ENCODE measurements around the gene SSR3. TPM values are rescaled to one million over a fixed set of nuclear protein-coding genes. Genes with fewer than 3 reads are reported as not detected.

SSR3 gene
- total and polyA plus RNA-seq, 2 of the 13 experiments (the other 11 are each of a cell fraction or from before 2014, with no cell fraction given): 229 to 325 TPM

- Histone ChIP-seq H3K9ac (ENCODE audit: insufficient read depth, low read depth, low read length) (no peak overlapping the region), H3K79me2 (ENCODE audit: insufficient read depth, low read length) (no peaks in the 10 kb centered on the region), H3K4me2 (ENCODE audit: low read depth, low read length) (no peak overlapping the region), H3K4me1 (ENCODE audit: insufficient read depth, low read length) (no peaks in the 10 kb centered on the region), H3K4me3 (replicated peaks in 1 of 3; ENCODE audit: insufficient read depth in 1 of 3, low read depth in 2 of 3, low read length in 3 of 3) (no peak overlapping the region), H3K36me3 (replicated peaks in 1 of 2; ENCODE audit: control insufficient read depth in 1 of 2, insufficient read depth in 2 of 2, low read length in 2 of 2) (no peaks in the 10 kb centered on the region), H3K9me3 (ENCODE audit: low read length) (no peaks in the 10 kb centered on the region), H2AFZ (ENCODE audit: low read length) (no peak overlapping the region), H4K20me1 (ENCODE audit: insufficient read depth, low read length) (no peaks in the 10 kb centered on the region), H3K27me3 (ENCODE audit: control insufficient read depth in 1 of 2, insufficient read depth in 2 of 2, low read length in 2 of 2) (no peaks in the 10 kb centered on the region), H3K27ac (ENCODE audit: extremely low read length, insufficient read depth, low read length) (no peak overlapping the region)
- FAIRE-seq: no peak
- no TSS peak for BruUV-seq (replicated peaks)
- ATAC-seq: no peak
- TF ChIP-seq TGIF2 (CRISPR knock-in tag; IDR thresholded peaks at IDR 0.05) (no peak), NFATC3 (CRISPR knock-in tag; IDR thresholded peaks at IDR 0.05) (no peak), PHF21A (CRISPR knock-in tag; IDR thresholded peaks at IDR 0.05) (no peak)
- in situ Hi-C loops (cut with HindIII; ENCODE audit: extremely low pct_ligation_motif_present, low pct_unique_long_range_greater_than_20kb): no loop called here
- WGBS (ENCODE audit: low lambda C conversion rate): 4% methylated on average over 3 of the region's 3 CpGs
- ChIA-PET POLR2A (no interaction called here), CTCF (ENCODE audit: low intra/inter-chr PET ratio, low total read pairs) (no interaction called here)
- DNase-seq (ENCODE audit: low spot score): no peak
- intact Hi-C loops (cut with micrococcal nuclease; ENCODE audit: unreplicated experiment): no loop called here
Measured at GRCh38 chr3:156491192-156491591, 63.7 kb downstream of the SSR3 start.

Other genes starting within 250 kb of the SSR3 start
- gene TIPARP, start 119.5 kb upstream of the SSR3 start, total RNA-seq (2016; rRNA removed; fragmentation: Illumina TruSeq; extraction: Trizol): 19.7 and 25.4 TPM in 2 replicates
- gene TIPARP, start 119.5 kb upstream of the SSR3 start, polyA plus RNA-seq (2011; rRNA removed): 6.6 and 7.3 TPM in 2 replicates